Subcutaneous adipose tissue (tissue), 4 donors: ENCODE data around the gene AGPAT3. TPM values are rescaled to one million over a fixed set of nuclear protein-coding genes. Genes with fewer than 3 reads are reported as not detected.

ENCODE experiments used
- total RNA-seq, 4 donors: library from RNA; depleted of rRNA; stranded (reverse); fragments of >200 nt; gene quantifications; one replicate each; pipeline ENCODE4 v1.1.0, GENCODE V29; 2016
- TF ChIP-seq, protein P1 (sequence below): fragments of 450-650 bp; IDR thresholded peaks from one replicate; pipeline ENCODE4 v1.5.1; 2016; ENCODE audit warnings: low read depth, mild to moderate bottlenecking, control low read depth, antibody characterized with exemption, moderate library complexity

AGPAT3 gene
- total RNA-seq, 4 donors from 2014 or later = 29.7 to 66.5 (median 33.8) TPM

GRCh38 chr21:43957611-43958362, 92.8 kb downstream of the AGPAT3 start:
- TF ChIP-seq, protein P1, sequence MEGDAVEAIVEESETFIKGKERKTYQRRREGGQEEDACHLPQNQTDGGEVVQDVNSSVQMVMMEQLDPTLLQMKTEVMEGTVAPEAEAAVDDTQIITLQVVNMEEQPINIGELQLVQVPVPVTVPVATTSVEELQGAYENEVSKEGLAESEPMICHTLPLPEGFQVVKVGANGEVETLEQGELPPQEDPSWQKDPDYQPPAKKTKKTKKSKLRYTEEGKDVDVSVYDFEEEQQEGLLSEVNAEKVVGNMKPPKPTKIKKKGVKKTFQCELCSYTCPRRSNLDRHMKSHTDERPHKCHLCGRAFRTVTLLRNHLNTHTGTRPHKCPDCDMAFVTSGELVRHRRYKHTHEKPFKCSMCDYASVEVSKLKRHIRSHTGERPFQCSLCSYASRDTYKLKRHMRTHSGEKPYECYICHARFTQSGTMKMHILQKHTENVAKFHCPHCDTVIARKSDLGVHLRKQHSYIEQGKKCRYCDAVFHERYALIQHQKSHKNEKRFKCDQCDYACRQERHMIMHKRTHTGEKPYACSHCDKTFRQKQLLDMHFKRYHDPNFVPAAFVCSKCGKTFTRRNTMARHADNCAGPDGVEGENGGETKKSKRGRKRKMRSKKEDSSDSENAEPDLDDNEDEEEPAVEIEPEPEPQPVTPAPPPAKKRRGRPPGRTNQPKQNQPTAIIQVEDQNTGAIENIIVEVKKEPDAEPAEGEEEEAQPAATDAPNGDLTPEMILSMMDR = no peak

- TF ChIP-seq, protein P1 = no peak
Measured at GRCh38 chr21:43958364-43959158, 93.5 kb downstream of the AGPAT3 start.

DNA sequence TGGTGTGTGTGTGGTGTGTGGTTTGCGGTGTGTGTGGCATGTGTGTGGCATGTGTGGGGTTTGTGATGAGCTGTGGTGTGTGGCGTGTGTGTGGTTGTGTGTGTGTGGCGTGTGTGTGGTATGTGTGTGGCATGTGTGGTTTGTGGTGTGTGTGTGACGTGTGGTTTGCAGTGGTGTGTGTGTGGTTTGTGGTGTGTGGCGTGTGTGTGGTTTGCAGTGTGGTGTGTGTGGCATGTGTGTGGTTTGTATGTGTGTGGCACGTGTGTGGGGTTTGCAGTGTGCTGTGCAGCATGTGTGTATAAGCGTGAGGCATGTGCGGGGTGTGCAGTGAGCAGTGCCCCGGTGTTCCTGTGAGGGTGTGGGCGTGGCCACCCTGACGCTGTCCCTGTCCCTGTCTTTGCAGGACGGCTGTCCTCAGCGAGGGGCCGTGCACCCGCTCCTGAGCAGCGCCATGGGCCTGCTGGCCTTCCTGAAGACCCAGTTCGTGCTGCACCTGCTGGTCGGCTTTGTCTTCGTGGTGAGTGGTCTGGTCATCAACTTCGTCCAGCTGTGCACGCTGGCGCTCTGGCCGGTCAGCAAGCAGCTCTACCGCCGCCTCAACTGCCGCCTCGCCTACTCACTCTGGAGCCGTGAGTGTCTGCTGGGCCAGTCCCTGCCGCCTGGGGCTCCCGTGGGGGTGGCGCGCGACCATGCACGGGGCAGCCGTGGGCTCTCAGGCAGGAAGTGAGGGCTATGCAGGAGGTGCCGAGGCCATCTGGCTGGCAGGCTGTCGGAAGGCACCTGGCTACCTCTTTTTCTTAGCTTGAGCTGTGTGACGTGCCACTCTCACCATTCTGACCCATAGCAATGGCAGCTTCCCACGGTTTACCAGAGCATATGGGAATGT, 94.5 kb downstream of the AGPAT3 start:
- TF ChIP-seq, protein P1 = no peak

GRCh38 chr21:43961382-43961909, 96.4 kb downstream of the AGPAT3 start:
- TF ChIP-seq, protein P1 = no peak

DNA sequence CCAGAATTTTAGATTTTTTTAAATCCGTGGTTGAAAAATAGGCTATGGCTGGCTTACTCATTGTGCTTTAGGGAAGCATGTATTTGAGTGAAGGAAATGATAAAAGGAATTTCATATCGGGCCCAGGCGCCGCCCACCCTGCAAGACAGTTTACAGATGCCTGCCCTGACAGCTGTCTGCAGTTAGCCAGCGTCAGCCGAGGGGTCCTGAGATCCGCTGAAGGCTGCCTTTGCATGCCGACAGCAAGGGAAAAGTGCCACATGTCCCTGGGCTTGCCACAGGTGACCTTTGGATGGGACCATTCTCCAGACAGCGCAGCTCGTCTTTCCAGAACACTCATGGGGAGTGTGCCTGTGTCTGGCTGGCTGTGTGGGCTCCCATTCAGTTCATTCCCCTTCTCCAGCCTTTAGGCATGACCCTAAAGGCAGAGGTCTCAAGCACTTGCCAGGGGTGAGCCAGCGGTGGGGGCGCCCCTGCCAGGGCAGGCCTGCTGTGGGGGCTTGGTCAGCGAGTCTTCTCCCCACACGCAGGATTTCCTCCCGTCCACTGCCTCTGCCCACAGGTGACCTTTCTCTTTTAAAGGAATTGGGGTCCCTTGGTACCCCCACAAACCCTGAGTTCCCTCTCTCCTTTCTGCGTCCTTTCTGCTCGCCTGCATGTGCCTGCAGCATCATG, 101.0 kb downstream of the AGPAT3 start:
- TF ChIP-seq, protein P1 = no peak

DNA sequence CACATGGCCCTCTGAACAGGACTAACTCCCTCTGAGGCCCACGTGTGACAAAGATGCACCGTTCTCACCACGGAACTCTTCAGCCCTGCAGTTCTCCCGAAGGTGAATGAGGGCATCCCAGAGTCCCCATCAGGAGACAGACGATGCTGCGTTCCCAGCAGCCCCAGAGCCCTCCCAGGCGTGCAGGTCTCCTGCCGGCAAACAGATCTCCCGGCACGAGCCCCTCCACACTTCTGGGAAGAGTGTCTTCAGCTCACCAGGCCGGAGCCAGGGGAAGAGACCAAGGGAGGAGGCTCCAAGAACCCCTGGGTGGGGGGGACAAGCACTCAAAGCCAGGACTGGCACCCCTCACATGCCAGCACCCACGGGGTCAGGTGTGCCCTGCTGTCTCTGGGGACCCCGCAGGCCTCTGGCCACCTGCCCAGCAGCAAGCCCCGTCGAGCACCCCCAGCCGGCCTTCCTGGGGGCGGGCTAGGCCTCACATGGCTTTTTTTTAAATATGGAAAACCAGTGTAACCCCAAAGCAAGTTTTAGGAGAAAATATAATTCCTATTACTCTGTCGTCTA, 102.0 kb downstream of the AGPAT3 start:
- TF ChIP-seq, protein P1 = no peak
